NT2/D1 (cell line): Measurements from ENCODE around the gene DAZL.

Experiments
- DNase-seq: peaks from one replicate; pipeline ENCODE4 v3.0.0-alpha.2; 2011; ENCODE audit warnings: low read depth, low spot score
- H3K27me3 ChIP-seq: 2 replicates; pipeline ENCODE4 v1.6.0; 2011; ENCODE audit warnings: mild to moderate bottlenecking; ENCODE audit not compliant: insufficient read length, insufficient read depth
- H3K36me3 ChIP-seq: 2 replicates; pipeline ENCODE4 v1.6.1; 2011; ENCODE audit warnings: mild to moderate bottlenecking, low read length, mixed read lengths; ENCODE audit not compliant: insufficient read depth, insufficient read length
- H3K4me1 ChIP-seq: 2 replicates; pipeline ENCODE4 v1.5.1; 2011; ENCODE audit not compliant: insufficient read depth, insufficient read length
- H3K4me3 ChIP-seq: 2 replicates; pipeline ENCODE4 v1.5.1; 2011; ENCODE audit warnings: low read depth; ENCODE audit not compliant: insufficient read length
- H3K9ac ChIP-seq: 2 replicates; pipeline ENCODE4 v1.6.0; 2011; ENCODE audit warnings: low read depth; ENCODE audit not compliant: insufficient read length
- H3K9me3 ChIP-seq: 2 replicates; pipeline ENCODE4 v1.5.1; 2011; ENCODE audit warnings: mild to moderate bottlenecking, low read length; ENCODE audit not compliant: insufficient read depth
- SUZ12 ChIP-seq: IDR thresholded peaks from 2 replicates; pipeline ENCODE4 v1.6.1; 2011; ENCODE audit not compliant: insufficient read length, insufficient read depth; ENCODE audit errors: extremely low read depth
- YY1 ChIP-seq: IDR thresholded peaks from 2 replicates; pipeline ENCODE4 v1.6.1; 2011; ENCODE audit not compliant: insufficient read length, insufficient read depth
- ZNF274 ChIP-seq: IDR thresholded peaks from 2 replicates; pipeline ENCODE4 v1.6.1; 2011; ENCODE audit warnings: mild to moderate bottlenecking, low read depth, low read length

The DAZL gene, protein sequence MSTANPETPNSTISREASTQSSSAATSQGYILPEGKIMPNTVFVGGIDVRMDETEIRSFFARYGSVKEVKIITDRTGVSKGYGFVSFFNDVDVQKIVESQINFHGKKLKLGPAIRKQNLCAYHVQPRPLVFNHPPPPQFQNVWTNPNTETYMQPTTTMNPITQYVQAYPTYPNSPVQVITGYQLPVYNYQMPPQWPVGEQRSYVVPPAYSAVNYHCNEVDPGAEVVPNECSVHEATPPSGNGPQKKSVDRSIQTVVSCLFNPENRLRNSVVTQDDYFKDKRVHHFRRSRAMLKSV

DNA sequence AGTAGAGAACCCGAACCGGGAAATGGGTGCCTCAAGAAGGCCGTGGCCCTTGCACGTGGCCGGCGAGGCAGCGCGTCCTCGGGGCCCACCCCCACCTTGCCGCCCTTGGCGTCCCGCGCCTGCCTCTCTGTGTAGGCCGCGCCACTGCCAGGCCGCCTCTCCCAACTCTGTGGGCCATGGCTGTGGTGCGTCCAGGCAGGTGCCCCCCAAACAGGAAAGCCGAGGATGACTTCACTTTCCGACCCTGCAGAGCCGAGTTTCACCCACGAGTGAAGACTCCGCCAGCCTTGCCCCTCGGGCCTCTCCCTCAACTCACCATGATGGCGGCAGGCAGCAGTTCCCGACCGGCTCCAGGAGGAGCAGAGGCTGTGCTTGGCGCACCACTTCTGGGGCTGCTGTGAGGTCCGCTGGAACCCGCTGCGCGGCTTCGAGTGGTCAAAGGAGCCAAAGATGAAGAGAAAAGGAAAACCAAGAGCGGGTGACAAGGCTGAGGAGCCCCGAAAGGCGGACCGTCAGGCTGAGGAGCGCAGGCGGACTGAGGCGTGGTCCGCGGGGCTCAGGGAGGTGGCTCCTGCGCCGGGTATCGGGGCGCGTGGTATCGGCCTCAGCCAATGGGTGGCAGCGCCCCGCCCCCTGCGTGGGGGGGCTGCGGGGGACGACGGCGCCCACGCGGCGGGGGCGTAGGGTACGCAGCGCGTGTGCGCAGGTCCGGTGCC, at the start of gene DAZL:
TSS of gene DAZL (minus strand) at position 537 of the 716 bp plus-strand sequence. CDS start at position 319, 218 bp downstream.
- peaks cover 7% of the 10 kb centered on the region; the same call in 1 of the 2 replicates for H3K9me3 ChIP-seq
- no peak for TF ChIP-seq YY1
- no peak for TF ChIP-seq SUZ12
- no peak for TF ChIP-seq ZNF274
- no peak within 1 kb of the TSS for H3K9ac ChIP-seq
- H3K36me3 ChIP-seq, result no peaks in the 10 kb centered on the region
- H3K27me3 ChIP-seq, result no peaks in the 10 kb centered on the region
- no peak for DNase-seq
- peaks cover 3% of the 10 kb centered on the region for H3K4me1 ChIP-seq
- no peak within 1 kb of the TSS for H3K4me3 ChIP-seq

DNA sequence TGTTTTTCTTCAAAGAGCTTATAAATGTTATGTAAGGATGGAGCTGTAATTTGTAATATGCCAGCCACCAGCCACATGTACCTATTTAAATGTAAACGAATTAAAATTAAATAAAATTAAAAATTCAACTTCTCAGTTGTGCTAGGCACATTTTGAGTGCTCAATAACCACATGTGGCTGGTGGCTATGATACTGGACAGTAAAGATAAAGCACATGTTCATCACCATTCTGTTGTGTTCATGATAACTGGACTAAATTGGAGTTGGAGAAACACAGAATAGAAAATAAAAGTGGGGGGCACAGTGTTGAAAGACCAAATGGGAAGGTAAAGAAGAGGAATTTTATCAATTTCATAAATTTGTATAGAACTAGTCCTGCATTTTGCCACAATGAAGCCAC, 49.8 kb upstream of the DAZL start:
- H3K9ac ChIP-seq, result no peak overlapping the region
- no peaks in the 10 kb centered on the region for H3K4me1 ChIP-seq
- TF ChIP-seq ZNF274 (no peak), SUZ12 (no peak), YY1 (no peak)
- no peaks in the 10 kb centered on the region for H3K27me3 ChIP-seq
- peaks cover 15% of the 10 kb centered on the region for H3K9me3 ChIP-seq
- no peak overlapping the region for H3K4me3 ChIP-seq
- no peaks in the 10 kb centered on the region for H3K36me3 ChIP-seq
- no peak for DNase-seq

DNA sequence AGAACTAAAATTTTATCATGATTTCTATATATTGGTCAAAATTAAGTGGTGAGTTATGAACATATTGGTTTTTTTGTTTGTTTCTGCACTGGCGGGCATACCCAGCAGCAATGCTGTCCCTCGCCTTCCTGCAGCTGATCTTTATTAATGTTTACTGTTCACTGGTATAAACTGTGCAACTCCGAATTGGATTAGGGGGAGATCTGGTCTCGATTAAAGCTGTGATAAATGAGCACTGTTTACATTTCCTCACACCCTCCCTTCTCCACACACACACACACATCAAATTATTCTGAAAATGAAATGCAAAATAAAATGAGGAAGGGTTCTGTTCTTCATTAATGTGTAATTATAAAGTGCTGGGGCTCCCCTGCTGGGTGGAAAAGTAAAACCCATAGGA, 48.5 kb upstream of the DAZL start:
- TF ChIP-seq SUZ12, result no peak
- no peak for TF ChIP-seq ZNF274
- TF ChIP-seq YY1, result no peak
- H3K9ac ChIP-seq, result no peak overlapping the region
- no peak overlapping the region for H3K4me3 ChIP-seq
- H3K4me1 ChIP-seq, result no peaks in the 10 kb centered on the region
- H3K27me3 ChIP-seq, result no peaks in the 10 kb centered on the region
- H3K36me3 ChIP-seq, result no peaks in the 10 kb centered on the region
- no peak for DNase-seq
- peaks cover 3% of the 10 kb centered on the region; the same call in 1 of the 2 replicates for H3K9me3 ChIP-seq

DNA sequence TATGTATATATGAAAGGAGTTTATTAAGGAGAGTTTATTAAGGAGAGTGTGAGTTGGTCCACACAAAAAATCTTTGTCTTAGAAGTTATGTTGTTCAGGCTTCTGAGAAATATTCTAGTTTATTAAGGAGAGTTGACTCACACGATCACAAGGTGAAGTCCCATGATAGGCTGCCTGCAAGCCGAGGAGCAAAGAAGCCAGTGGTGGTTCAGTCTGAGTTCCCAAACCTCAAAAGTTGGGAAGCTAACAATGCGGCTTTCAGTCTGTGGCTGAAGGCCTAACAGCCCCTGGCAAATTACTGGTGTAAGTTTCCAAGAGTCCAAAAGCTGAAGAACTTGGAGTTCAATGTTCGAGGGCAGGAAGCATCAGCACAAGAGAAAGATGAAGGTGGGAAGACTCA, 42.4 kb upstream of the DAZL start:
- Histone ChIP-seq H3K9me3 (no peaks in the 10 kb centered on the region), H3K9ac (no peak overlapping the region), H3K27me3 (no peaks in the 10 kb centered on the region), H3K4me1 (no peaks in the 10 kb centered on the region), H3K36me3 (no peaks in the 10 kb centered on the region), H3K4me3 (no peak overlapping the region)
- no peak for DNase-seq
- TF ChIP-seq SUZ12, result no peak
- no peak for TF ChIP-seq YY1
- TF ChIP-seq ZNF274, result no peak

DNA sequence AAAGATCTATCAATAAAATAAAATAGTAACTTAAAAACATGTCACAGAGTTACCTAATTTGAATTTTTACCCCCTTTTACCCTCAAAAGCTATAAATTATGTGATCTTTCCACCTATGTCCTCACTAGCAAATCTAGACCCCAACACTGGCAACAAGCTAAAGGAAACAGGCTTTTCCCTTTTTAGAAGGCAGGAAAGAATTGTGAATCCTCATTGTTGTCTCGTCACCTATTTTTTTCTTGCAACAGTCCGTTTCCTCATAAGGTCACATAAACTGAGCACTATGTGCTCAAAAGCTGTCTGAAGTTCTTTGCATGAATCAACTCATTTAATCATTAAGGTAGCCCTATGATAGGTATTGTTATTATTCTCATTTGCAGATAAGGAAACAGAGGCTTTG, 34.6 kb upstream of the DAZL start:
- no peaks in the 10 kb centered on the region for H3K27me3 ChIP-seq
- no peaks in the 10 kb centered on the region for H3K4me1 ChIP-seq
- H3K36me3 ChIP-seq, result no peaks in the 10 kb centered on the region
- H3K9me3 ChIP-seq, result no peaks in the 10 kb centered on the region
- H3K9ac ChIP-seq, result no peak overlapping the region
- no peak for DNase-seq
- no peak for TF ChIP-seq YY1
- H3K4me3 ChIP-seq, result no peak overlapping the region

DNA sequence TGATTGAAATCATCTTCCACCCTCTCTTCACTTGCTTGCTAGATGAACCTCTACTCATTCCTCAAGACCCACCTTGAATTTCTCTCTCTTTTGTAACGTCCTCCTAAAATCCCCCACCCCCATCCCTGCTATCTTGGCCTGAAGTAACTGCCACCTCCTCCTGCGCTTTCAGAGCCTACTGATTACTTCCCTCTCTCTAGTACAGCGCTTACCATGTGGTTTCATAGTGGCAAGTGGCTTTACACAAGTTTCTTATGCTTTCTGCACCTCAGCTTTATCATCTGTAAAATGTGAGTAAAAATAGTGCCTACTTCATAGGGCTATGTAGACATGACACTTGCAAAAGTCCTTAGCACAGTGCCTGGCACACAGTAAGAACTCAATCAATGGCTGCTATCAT, 28.7 kb upstream of the DAZL start:
- Histone ChIP-seq H3K27me3 (no peaks in the 10 kb centered on the region), H3K4me3 (no peak overlapping the region), H3K9ac (no peak overlapping the region), H3K4me1 (peaks cover 2% of the 10 kb centered on the region), H3K9me3 (no peaks in the 10 kb centered on the region), H3K36me3 (no peaks in the 10 kb centered on the region)
- no peak for DNase-seq
- TF ChIP-seq SUZ12, result no peak
- TF ChIP-seq ZNF274, result no peak
- TF ChIP-seq YY1, result no peak

DNA sequence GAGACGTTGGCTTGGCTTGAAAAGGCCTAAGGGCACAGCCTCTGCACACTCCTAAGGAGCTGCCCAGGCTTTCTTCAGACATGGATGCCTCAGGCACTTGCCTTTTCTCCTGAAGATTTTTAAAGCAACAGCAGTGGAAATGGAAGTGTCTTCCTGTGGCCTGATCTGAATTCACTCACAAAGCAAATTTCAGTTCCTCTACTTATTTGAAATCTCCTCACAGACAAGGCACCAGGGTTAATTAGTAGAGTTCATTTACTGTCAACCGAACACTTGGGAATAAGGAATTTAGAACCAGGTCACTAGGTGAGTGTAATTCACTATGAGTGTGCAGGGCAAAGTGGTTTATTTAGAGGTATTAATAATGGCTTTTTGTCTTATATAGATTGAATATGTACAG, 27.2 kb upstream of the DAZL start:
- H3K9ac ChIP-seq, result no peak overlapping the region
- no peaks in the 10 kb centered on the region for H3K9me3 ChIP-seq
- no peak overlapping the region for H3K4me3 ChIP-seq
- no peak for DNase-seq
- no peaks in the 10 kb centered on the region for H3K27me3 ChIP-seq
- TF ChIP-seq YY1 (no peak), ZNF274 (no peak), SUZ12 (no peak)
- no peaks in the 10 kb centered on the region for H3K36me3 ChIP-seq
- H3K4me1 ChIP-seq, result peaks cover 2% of the 10 kb centered on the region
